ENCODE measurements around the gene RAB3IP.
A peak's percentile ranks its signal among the peaks of the same experiment; 100 is the strongest.
"Not testable (repeated sequence)": the region's sequence is repeated elsewhere in the genome, so short reads cannot be mapped to it uniquely, and the experiment has no call there.

RAB3IP gene

DNA sequence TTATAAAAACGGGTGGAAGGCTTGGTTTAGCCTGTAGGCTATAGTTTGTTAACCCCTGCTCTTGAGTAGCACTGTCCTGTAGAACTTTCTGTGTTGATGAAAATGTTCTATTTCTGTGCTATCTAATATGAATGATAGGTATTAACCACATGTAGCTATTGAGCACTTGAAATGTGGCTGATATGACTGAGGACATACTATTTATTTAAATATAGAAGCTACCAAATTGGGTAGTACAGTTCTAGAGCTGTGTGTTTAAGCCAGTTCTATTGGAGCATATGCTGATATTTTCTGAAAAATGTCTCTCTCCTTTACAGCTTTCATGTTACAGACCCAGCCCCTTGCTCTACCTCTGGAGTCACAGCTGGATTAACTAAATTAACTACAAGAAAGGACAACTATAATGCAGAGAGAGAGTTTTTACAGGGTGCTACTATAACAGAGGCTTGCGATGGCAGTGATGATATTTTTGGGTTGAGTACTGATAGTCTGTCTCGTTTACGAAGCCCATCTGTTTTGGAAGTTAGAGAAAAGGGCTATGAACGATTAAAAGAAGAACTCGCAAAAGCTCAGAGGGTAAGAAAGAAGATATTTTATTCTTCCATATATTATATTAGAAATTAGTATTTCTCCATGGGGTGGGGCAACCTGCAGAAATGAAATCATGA, 17.6 kb downstream of the RAB3IP start:
- DNase-seq (ENCODE audit: low read depth) = no peak

DNA sequence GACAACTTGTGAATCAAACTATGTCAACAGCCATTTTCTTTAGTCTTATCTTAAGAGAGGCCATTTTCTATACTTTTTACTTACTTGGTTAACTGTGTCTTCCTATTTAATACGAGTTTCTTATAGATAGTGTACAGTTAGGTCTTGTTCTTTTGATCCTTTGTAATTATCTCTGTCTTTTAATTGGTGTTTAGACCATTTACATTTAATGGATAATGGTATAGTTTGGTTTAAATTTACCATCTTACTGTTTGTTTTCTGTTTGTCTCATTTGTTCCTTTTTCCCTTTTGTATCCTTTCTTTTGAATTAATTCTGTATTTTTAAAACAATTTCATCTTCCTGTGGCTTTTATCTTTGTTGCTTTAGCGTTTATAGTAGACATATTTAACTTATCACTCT, 19.4 kb downstream of the RAB3IP start:
- no peak for DNase-seq (ENCODE audit: low read depth)

DNA sequence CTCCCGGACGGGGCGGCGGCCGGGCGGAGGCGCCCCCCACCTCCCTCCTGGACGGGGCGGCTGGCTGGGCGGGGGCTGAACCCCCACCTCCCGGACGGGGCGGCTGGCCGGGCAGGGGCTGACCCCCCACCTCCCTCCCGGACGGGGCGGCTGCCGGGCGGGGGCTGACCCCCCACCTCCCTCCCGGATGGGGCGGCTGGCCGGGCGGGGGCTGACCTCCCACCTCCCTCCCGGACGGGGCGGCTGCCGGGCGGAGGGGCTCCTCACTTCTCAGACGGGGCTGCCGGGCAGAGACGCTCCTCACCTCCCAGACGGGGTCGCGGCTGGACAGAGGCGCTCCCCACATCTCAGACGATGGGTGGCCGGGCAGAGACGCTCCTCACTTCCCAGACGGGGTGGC, 20.9 kb downstream of the RAB3IP start:
- not testable (repeated sequence) for DNase-seq (ENCODE audit: low read depth)

DNA sequence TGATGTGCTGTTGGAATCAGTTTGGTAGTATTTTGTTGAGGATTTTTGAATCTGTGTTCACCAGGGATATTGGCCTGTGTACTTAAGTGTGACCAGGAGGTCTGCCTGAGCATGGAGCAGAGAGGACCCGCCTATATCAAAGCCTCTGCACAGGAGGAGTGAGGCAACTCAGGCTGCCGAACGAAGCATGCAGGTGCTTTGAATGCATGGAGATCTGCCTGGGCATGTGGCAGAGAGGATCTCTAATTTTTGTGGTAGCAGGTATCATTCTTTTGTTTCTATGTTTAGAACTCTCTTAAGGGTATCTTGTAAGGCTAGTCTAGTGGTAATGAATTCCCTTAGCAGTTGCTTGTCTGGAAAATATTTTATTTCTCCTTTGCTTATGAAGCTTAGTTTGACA, 26.9 kb downstream of the RAB3IP start:
- DNase-seq (ENCODE audit: low read depth) = no peak

DNA sequence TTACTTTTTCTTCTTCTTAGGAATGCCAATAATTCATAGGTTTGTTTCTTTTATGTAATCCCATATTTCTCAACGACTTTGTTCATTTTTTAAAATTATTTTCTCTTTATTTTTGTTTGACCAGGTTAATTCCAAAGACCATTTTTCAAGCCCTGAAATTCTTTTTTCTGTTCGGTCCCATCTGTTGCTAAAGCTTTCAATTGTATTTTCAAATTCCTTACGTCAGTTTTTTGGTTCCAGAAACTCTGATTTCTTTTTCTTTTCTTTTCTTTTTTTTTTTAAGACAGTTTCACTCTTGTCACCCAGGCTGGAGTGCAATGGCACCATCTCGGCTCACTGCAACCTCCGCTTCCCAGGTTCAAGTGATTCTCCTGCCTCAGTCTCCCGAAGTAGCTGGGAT, 27.6 kb downstream of the RAB3IP start:
- no peak for DNase-seq (ENCODE audit: low read depth)

DNA sequence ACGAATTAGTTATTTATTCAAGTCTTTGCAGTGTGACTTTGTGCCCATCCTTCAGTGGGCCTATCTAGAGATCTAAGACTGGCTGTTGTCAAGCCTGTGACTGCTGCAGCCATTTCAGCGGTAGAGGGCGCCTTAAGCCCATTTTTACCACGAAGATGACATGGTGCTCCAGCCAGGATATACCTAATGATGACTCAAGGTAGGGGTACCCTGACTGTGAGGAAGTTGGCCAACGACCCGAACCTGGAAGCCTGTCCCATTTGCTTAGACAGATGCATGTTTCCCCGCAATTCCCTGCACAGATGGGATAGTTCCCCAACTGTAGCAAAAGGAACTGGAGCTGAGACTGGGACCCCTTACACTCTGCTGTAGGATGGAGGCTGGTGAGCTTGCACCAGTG, 41.3 kb downstream of the RAB3IP start:
- peak; percentile 3 for DNase-seq (ENCODE audit: low read depth)

DNA sequence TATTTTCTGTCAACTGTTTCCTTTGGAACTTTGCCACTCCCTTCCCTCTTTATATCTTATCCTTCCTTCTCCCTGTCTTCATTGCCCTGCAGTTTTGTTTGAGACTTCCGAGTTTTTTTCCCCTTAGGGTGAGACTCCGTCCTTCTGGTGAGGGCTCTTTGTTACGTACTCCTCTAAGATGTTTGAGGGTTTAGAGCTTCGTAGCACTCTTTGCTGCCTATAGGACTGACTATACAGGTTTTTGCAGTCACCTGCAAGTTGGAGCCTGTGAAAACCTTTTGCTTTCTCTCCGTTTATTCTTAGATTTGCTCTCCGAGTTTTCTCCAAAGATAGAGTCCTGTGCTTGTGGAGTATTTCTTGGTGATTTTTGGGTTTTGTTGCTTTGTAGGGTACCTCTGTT, 44.7 kb downstream of the RAB3IP start:
- DNase-seq (ENCODE audit: low read depth) = no peak

DNA sequence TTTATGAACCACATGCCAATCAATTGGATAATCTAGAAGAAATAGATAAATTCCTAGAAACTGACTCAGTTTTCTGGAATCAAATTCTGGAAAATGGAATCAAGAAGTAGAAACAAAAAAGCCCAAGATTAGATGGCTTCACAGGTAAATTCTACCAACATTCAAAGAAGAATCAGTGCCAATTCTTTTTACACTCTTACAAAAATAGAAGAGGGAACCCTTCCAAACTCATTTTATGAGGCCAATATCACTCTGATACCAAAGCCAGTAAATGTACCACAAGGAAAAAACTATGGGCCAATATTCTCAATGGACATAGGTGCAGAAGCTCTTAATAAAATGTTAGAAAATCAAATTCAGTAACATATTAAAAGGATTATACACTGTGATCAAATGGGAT, 50.7 kb downstream of the RAB3IP start:
- no peak for DNase-seq (ENCODE audit: low read depth)

DNA sequence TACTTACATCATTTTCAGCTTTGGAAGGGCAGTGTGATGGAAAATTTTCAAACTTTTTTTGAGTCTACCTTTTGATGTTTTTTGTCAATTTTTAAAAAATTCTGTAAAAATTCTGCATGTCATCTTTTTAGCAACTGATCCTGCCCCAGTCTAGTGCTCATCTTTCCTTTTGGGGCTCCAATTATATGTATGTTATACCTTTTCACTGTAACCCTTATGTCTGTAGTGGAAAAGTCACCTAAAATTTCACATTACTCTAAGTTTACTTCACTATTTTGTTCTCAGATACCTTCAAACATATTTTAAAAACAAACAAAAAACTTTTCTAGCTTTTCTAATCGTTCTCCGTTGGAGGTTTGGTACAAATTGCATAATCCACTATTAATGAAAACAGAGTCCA, 53.9 kb downstream of the RAB3IP start:
- DNase-seq (ENCODE audit: low read depth) = no peak

DNA sequence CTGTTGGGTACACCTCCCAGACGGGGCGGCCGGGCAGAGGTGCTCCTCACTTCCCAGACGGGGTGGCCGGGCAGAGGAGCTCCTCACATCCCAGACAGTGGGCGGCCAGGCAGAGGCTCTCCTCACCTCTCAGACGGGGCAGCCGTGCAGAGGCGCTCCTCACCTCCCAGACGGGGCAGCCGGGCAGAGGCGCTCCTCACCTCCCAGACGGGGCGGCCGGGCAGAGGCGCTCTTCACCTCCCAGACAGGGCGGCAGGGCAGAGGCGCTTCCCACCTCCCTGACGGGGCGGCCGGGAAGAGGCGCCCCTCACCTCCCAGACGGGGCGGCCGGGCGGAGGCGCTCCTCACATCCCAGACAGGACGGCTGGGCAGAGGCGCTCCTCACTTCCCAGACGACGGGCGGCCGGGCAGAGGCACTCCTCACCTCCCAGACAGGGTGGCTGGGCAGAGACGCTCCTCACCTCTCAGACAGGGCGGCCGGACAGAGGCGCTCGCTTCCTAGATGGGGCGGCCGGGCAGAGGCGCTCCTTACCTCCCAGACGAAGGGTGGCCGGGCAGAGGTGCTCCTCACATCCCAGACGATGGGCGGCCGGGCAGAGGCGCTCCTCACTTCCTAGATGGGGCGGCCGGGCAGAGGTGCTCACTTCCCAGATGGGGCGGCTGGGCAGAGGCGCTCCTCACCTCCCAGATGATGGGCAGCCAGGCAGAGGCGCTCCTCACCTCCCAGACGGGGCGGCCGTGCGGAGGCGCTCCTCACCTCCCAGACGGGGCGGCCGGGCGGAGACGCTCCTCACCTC, 68.6 kb downstream of the RAB3IP start:
- DNase-seq (ENCODE audit: low read depth) = not testable (repeated sequence)

DNA sequence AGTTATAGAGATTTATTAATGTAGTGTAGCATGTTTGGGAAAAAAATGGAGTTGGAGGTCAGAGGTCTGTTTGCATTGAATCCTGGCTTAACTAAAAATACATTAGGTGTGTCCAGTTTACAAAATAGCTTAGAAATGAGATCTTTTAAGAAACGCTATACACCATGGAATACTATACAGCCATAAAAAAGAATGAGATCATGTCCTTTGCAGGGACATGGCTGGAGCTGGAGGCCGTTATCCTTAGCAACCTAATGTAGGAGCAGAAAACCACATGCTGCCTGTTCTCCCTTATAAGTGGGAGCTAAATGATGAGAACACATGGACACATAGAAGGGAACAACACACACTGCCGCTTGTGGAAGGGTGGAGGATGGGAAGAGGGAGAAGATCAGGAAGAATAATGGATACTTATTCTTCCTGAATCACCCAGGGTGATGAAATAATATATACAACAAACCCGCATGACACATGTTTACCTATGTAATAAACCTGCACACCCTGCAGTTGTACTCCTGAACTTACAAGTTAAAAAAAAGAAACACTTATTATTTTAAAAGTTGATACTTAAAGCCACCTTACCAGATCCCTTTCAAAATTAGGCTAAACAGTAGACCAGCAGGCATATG, 72.3 kb downstream of the RAB3IP start:
- no peak for DNase-seq (ENCODE audit: low read depth)

DNA sequence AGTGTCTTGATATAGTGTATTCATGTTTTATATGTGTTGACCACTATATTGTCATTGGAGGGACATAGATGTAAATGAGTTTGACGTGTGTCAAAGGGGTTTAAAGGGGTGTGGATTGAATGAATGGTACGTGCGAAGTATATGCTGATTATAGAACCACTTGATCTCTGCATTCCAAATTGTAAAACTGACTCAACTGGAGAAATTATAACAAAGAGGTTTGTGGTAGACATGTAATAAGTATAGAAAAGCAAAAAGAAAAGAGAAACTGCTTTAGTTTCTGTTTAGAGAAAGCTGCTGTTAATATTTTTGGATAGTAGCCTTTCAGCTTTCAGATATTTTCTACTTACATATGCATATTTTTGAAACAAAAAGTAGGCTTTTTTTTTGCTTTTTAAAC, 77.4 kb downstream of the RAB3IP start:
- no peak for DNase-seq (ENCODE audit: low read depth)

DNA sequence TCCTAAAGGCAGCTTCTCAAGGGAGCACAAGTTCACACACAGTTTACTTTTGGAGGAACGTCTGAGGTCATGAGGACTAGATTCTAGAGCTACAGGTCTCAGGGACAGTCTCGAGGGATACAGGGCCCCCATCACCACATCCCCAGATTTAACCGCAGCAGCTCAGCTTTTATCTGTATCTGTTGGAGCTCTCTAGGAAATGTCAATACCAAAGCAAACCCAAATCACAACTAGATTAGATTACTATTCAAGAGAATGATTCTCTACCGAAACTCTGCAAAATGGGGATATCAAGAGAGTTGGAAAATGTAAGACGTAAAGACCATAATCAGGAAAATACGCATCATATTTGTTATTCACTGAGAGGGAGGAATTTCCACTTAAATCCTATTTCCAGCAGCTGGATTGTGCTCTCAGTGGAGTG, 82.4 kb downstream of the RAB3IP start:
- DNase-seq (ENCODE audit: low read depth) = no peak

DNA sequence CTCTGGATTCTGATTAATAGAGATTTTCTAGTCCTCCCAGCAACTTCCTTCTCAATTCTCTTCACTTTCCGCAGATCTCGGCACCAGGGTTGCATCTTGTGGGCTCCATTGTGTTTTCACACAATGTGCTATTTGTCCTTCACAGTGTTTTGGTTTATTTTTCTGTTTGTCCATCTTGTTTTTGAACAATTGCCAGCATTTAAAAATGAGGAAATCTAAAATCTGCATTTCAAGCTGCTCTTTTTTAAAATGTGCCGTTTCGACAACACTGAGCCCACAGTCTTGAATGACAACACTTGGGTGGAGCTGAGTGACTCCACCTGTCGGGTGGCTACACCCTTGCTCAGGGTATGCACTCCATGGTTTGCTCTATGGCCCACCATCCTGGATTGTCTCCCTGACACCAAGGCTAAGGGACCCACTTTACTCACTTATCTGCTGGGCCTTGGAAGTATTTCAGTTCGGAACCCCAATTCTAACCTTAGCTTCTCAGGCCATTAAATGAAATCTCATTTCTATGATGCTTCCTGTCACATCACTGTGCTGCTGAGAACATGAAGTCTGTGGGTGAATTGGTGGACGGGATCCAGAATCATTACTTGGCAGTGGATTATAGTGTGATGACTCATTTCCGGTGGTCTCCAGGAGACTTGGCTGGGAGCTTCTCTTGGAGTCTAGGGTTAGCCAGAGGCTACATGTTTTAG, 82.9 kb downstream of the RAB3IP start:
- DNase-seq (ENCODE audit: low read depth) = no peak

DNA sequence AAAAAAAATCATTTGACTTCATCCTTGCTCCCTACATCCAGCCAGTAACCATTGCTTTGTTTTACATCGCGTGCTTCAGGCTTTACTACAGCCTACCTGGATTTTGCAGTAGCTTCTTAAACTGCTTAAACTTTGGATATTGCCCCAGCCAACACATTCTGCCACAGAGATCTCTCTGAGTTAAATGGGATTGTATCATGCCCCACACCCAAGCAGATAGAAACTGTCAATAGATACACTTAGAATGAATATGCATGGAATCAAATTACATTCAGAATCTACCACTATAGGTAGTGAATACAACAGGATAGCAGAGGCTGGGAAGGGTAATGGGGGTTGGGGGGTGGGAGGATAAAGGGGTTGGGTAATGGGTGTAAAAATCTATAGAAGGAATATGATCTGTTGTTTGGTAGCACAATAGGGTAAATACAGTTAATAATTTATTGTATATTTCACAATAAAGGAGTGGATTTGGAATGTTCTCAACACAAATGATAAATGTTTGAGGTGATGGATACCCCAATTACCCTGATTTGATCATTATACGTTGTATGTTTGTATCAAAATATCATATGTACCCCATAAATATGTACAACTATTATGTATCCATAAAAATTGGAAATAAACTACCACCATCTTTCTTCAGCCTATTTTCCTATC, 83.7 kb downstream of the RAB3IP start:
- no peak for DNase-seq (ENCODE audit: low read depth)

DNA sequence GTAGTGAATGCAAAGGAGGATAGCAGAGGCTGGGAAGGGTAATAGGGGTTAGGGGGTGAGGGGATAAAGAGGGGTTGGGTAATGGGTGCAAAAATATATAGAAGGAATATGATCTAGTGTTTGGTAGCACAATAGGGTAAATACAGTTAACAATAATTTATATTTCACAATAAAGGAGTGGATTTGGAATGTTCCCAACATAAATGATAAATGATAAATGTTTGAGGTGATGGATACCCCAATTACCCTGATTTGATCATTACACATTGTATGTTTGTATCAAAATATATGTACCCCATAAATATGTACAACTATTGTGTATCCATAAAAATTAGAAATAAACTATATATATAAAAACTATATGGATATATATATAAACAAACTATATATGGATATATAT, 85.4 kb downstream of the RAB3IP start:
- DNase-seq (ENCODE audit: low read depth) = no peak

DNA sequence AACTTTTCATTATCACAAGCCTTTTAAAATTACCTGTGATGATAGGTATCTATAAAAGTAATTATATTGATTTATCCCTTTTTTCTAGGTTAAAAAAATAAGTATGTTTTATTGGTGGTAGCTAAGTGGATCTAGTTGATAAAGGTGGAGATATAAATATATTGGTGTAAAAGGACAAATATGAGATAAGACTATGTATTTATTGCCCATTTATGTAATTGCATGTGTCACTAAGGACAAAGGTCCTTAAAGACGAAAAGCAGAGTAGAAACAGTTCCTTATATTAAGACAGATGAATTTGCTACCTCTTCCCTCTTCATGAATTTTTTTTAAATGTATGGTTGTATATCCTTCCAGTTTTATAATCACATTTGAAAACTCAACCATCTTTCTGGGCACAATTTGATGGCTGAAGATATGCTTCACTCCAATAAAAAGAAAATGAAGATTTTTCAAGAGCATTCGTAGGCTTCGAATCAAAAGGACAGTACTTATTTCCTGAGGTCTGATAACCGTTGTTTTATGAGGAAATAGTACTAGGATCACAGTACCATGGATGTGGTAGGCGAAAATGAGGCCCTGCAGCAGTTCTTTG, 86.4 kb downstream of the RAB3IP start, which contains the start of gene MYRFL:
Gene MYRFL, plus strand, starts transcription at position 262 of the 595 bp plus-strand sequence. Its CDS starts 291 bp downstream, at position 553.
- DNase-seq (ENCODE audit: low read depth) = no peak

DNA sequence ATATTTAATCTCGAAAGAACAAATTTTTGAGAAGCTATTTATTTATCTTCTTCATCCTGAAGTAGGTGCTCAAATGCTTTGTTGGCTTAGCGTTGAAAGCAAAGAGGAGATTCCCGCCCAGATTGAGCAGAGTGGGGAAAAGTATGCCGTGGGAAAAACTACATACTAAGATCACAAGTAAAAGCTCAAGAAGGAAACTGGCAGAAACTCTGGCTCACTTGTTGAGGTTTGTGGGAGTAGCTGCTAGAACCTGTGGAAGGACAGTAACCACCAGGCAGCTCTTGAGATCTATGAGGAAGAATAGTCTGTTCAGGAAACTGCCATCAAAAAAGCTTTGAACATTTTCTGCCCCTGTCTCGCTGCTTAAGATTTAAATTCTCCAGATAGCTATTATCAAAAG, 90.2 kb downstream of the RAB3IP start:
- DNase-seq (ENCODE audit: low read depth) = no peak

DNA sequence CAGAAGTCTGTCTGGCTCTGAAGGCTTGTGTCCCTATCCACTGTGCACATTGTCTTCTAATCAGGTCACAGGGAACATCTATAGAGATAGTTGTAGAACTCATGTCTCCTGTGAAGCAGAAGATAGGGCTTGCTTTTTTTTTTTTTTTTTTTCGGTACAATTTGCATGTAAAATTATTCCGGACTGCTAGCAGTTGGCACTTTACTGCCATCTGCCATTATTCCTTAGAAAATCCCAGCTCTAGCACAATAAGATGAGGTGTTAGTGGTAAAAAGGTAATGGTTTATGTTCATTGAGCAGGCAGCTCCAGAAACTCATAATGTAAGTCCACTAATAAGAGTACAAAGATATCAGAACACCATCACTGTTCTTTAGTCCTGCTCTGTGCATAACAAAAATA, 95.0 kb downstream of the RAB3IP start:
- DNase-seq (ENCODE audit: low read depth) = no peak

DNA sequence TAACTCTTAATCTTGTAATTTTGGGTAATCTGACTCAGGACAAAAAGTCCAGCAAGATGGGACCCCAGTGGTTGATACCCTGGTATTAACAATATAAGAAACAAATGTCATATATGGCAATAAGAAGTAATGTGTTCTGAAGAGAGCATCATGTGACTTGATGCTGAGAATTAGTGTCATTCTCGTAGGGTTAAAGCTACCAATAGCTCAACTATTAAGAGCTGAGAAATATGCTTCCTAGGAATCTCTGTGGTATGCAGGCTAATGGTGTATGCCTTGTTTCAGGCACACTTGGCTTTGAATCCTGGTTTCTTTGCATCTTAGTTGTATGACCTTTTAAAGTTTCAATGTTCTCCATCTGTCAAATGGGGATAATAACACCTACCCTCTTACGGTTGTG, 95.5 kb downstream of the RAB3IP start:
- DNase-seq (ENCODE audit: low read depth) = no peak

DNA sequence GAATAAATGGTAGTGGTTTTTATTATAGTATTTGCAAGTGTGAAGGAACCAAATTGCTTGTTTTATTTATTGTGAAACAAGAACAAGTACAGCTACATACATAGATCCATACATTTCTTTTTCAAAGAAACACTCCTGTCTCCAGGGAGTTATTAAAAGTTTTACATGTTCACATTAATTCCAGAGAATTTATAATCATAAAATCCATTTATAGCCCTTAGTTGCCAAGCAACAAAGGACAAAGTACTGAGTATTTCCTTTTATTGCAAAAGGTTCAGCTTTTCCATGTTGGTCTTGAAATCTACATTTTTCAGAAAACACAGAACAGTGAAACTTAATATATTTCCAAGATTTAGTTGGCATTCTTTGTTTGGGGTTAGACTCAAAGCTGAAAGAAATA, 95.9 kb downstream of the RAB3IP start:
- DNase-seq (ENCODE audit: low read depth) = no peak

DNA sequence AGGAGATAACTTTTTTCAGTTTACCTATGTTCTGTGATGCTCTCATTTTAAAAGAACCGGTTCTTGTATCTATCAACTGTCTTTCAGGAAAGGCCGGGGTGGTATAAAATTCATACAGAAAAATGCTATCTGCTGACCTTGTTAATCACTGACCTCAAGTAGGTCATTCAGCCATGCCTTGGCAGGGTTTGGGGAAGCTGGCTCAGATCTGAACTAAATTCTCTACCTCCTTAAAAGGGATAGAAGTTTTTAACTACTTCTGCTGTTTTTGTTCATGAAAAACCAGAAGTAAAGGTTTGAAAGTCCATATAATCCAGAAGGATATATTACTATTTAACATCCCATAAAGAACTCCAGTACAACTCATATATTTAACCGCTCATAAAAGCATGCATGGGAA, 96.4 kb downstream of the RAB3IP start:
- no peak for DNase-seq (ENCODE audit: low read depth)

Data from fibroblast of gingiva (primary cell).